ENCODE results near the gene RIN2.

RIN2 gene

DNA sequence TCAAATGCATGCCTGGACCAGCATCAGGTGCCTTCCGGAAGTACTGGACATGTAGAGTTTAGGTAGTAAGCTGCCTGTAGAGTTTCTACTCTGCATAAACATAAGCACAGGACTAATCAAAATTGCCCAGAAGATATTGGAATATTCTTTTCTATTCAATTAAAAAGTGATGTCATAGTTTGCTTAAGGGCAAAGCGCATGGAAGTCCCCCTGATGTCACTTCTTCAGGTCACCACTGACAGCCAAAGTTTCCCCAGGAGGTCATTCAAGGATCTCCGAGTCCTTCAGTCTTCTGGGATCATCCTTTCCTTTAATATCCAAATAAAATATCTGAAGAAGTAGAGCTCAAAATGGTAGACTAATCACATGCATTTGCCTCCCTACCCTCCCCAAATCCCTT lies 17.5 kb upstream of the RIN2 start:
- TF ChIP-seq, protein P1, sequence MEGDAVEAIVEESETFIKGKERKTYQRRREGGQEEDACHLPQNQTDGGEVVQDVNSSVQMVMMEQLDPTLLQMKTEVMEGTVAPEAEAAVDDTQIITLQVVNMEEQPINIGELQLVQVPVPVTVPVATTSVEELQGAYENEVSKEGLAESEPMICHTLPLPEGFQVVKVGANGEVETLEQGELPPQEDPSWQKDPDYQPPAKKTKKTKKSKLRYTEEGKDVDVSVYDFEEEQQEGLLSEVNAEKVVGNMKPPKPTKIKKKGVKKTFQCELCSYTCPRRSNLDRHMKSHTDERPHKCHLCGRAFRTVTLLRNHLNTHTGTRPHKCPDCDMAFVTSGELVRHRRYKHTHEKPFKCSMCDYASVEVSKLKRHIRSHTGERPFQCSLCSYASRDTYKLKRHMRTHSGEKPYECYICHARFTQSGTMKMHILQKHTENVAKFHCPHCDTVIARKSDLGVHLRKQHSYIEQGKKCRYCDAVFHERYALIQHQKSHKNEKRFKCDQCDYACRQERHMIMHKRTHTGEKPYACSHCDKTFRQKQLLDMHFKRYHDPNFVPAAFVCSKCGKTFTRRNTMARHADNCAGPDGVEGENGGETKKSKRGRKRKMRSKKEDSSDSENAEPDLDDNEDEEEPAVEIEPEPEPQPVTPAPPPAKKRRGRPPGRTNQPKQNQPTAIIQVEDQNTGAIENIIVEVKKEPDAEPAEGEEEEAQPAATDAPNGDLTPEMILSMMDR (IDR thresholded peaks at IDR 0.05), result no peak

DNA sequence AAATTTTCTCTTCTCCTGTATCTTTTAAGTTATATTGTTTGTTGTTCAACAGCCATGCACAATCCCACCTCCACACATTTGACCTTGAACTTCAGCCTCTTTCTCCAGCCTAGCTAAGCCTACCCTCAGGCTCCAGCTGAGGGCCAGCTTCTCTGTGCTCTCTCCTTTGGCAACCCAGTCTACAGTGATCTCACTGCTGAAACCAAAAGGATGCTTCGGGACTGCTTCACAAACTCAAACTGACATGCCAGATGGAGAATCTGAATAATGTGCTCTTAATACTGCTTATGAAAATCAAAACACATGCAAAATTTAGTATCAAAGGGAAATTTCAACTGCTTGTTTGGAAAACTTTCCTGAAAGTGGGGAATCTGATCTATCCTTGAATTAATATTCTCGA lies 16.1 kb upstream of the RIN2 start:
- TF ChIP-seq, protein P1 (IDR thresholded peaks at IDR 0.05), result no peak

GRCh38 chr20:19742974-19743639 lies 15.0 kb upstream of the RIN2 start:
- TF ChIP-seq, protein P1 (IDR thresholded peaks at IDR 0.05), result no peak

DNA sequence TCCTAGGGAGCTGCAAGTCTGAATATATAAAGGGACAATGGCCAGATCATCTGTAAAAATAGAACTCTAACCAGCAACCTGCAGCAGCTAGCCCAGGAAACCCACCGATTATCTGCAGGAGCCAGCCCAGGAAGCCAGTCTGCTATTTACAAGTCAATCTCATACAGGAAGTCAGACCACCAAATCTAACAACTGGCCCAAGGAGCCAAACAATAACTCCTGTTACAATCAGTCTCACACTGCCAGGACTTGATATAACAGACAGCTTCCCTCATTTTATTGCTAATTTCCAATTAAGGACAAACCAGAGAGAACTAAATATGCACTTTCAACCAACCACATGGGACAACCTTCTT lies 14.4 kb upstream of the RIN2 start:
- TF ChIP-seq, protein P1 (IDR thresholded peaks at IDR 0.05), result no peak

DNA sequence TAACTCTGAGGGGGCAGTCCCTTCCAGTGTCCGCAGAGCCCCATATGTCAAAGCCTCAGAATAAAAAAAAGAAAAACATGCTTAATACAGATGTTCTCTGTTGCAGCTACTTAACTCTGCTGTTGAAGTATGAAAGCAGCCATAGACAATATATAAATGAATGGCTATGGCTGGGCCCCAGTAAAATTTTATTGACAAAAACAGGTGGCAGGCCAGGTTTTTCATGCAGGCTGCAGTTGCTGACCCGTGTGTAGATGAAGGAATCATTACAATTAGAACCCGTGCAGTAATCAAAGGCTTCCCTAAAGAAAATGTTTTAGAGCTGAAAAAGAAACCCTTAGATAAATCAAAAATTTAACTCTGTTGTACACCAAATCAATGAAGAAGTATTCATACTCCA lies 13.0 kb upstream of the RIN2 start:
- TF ChIP-seq, protein P1 (IDR thresholded peaks at IDR 0.05), result no peak

GRCh38 chr20:19745584-19745983 lies 12.5 kb upstream of the RIN2 start:
- TF ChIP-seq, protein P1 (IDR thresholded peaks at IDR 0.05), result no peak

DNA sequence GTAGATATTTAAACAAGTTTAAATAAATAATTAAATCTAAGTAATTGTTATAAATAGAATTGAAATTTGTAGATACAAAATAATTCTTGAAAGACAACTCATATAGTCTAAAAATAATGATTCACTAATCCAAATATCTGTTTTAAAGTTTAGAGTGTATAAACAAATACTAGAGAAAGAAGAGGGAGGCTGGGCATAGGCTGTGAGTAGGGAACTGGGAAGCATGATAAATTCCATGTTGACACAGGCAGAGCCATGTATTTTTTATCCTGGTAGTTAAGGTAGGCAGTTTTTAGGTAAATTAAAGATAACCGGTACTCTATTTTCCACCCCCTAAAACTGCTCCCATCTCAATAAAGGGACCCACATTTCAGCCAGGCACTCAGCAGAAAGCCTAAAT lies 11.7 kb upstream of the RIN2 start:
- TF ChIP-seq, protein P1 (IDR thresholded peaks at IDR 0.05), result no peak

DNA sequence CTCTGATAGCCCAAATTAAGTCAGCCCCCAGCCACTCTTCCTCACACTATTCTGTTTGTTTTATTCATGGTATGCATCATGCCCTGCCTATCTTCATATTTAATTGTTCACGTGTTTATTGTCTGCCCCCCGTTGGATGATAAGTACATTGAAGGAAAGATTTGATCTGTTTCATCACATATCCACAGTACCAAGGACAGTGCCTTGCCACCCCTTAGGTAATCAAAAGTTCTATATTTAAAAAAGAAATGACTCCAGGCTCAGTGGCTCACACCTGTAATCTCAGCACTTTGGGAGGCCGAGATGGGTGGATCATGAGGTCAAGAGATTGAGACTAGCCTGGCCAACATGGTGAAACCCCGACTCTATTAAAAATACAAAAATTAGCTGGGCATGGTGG lies 10.2 kb upstream of the RIN2 start:
- TF ChIP-seq, protein P1 (IDR thresholded peaks at IDR 0.05), result no peak
